Measurements from ENCODE around the gene VLDLR.

VLDLR gene

DNA sequence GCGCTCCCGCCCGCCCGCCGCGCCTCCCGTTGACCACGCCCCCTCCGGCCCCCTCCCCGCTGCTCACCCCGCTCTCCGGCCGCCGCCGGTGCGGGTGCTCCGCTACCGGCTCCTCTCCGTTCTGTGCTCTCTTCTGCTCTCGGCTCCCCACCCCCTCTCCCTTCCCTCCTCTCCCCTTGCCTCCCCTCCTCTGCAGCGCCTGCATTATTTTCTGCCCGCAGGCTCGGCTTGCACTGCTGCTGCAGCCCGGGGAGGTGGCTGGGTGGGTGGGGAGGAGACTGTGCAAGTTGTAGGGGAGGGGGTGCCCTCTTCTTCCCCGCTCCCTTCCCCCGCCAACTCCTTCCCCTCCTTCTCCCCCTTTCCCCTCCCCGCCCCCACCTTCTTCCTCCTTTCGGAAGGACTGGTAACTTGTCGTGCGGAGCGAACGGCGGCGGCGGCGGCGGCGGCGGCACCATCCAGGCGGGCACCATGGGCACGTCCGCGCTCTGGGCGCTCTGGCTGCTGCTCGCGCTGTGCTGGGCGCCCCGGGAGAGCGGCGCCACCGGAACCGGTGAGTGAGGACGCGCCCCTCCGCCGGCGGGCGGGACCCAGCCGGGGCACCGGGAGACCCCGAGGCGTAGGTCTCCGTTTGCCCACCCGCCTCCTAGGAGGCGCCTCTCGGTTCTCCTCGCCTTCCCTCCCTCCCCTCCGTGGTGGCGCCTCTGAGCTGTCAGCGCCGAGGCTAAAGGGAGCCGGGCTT lies at the start of gene VLDLR:
TSS of gene VLDLR (plus strand) at position 66 of the 739 bp plus-strand sequence. CDS start at position 469, 403 bp downstream.
- DNase-seq = peak; percentile 9

DNA sequence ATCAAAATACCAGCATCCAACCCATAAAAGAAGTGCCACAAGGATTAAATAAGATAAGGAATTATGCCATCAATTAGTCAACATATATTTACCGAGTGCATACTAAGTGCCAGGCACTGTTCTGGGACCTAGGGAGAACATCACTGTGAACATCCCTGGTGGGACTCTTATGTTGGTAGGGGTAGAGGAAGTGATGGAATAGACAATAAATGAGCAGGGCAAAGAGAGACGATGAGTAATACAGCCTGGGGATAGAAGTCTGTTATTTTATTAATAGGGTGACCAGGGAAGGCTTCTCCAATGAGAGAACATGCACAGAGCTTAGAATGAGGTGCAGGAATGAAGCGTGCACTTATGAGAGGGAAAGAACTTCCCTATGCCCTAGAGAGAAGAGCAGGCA lies 47.4 kb upstream of the VLDLR start:
- no peak for DNase-seq

DNA sequence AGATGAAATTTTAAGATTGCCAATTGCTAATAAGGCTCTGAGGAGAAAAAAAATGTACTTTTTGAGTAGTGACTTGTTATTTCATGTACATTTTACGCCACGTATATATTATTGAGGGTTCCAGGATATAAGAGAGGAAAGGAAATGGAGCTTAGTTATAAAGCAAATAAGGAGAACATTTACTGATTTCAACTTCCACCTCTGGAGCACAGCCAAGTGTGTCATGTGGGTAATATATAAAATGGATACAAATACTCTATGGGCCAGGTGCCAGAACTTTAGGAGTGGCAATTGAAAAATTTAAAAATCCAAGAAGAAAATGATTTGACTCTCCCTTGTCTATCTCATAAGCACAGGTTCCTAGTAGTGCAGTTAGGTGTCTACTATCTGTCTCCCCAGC lies 45.0 kb upstream of the VLDLR start:
- DNase-seq = no peak

DNA sequence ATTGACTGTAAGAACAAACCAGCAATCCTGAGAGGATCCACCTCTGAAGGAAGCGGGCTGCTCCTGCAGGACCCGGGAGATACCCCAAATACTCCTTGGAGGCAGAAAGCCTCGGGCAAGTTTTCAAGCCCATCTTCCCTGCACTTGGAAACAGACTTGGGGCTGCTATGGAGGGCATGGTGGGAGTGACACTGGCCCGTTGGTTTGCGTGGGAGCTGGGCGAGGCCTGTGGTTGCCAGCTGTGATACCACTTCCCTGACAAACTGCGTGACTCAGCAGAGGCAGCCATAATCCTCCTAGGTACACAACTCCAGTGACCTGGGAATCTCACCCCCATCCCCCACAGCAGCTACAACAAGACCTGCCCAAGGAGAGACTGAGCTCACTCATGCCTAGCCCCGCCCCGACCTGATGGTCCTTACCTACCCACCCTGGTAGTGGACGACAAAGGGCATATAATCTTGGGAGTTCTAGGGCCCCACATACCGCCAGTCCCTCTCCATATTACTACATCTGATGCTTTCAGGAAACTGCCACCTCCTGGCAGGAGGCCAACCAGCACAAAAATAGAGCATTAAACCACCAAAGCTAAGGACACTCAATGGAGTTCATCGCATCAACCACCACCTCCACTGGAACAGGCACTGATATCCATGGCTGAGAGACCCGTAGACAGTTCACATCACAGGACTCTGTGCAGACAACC lies 38.1 kb upstream of the VLDLR start:
- DNase-seq = no peak

- DNase-seq = no peak
Measured at GRCh38 chr9:2591967-2592366, 29.6 kb upstream of the VLDLR start.

DNA sequence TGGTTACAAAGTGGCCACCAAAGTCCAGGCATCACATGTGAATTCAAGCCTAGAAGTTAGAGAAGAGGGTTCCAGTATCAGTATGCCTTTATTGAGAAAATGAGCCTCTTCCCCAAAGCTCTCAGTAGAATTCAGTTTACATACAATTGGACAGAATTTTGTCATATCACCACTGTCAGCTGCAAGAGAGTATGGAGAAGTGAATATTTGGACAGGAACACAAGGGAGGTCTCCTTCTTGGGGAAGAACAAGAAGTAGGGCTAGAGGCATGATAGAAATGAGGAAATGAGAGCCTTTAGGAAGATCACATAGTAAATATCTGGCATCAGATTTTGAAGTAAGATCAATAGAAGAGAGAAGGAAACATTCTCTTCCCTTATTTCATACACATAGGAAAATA lies 27.8 kb upstream of the VLDLR start:
- no peak for DNase-seq

- DNase-seq = no peak
Measured at GRCh38 chr9:2595973-2596372, 25.6 kb upstream of the VLDLR start.

GRCh38 chr9:2597483-2597882 lies 24.1 kb upstream of the VLDLR start:
- DNase-seq = no peak

DNA sequence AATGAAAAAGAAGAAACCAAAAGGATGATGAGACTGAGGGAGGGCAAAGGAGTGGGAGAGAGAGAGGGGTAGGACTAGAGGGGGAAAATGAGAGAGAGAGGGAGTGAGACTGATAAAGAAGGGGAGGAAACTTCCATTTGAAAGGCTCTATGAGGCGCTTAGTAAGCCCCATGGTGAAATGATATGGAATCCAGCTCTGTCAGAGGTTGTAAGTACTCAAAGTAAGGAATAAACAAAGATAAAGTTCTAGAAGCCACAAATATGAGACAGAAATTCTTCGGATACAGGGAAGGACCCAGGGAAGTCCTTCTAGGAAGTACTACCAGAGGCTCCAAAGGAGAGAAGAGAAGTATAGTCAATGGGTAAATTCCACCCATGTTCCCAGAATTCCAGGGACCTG lies 21.7 kb upstream of the VLDLR start:
- no peak for DNase-seq

DNA sequence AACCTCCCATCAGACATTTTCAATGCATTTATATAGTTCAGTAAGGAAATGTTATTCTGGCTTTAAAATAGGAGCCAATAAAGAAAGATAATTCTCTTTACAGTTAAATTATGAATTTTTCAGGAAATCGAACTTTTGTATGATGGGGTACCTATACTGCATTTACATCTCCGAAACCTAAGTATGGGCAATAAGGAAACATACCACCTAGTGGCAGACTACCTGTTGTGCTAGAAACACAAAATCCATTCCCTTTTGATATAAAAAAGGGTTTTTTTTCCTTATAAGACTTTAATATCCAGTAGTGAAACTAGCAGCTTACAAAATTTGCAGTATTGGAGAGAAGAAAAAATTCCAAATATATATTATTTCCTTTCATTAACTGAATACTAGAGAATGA lies 21.3 kb upstream of the VLDLR start:
- no peak for DNase-seq

DNA sequence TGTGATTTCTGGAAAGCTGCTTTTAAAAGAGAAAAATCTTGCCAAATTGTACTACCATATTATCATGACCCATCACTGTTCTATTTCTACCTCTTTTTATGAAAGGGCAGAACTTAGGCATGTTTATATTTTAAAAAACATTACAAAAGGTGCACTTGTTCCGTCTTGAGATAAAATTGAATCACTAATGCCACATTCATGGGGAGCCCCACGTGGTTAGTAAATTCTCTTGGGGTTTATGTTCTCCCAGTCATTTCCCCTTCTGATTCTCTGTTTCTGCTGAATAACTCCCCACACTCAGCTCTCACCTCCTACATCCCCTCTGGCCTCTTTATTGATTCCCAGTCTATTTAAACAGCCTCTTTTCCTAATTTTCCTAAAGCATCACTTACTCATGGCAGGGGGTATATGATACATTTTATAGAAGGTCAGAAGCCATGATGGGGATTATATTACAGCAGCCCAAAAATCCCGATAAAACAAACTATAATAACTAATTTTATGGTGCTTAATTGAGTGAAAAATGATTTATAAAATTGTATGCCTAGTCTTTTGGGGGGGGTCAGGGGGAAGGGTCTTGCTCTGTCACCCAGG lies 19.7 kb upstream of the VLDLR start:
- no peak for DNase-seq

DNA sequence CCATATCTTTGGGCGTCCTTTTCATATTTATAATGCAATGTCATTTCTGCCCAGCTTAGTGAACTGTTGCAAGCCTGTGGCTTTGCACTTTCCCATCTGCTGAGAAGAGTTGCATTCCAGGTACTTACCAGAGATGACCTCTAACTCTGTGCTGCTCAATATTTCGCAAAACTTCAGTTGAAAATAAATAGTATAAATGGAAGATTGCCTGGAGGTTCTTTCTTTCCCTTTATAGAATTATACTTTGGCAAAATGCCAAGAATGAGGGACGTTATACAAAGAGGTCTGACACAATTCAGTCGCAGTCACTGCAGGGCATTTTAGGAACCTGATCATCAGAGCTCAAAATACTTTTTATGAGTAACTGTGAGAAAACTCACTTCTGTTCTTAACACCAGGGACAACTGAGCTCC lies 18.9 kb upstream of the VLDLR start:
- no peak for DNase-seq

DNA sequence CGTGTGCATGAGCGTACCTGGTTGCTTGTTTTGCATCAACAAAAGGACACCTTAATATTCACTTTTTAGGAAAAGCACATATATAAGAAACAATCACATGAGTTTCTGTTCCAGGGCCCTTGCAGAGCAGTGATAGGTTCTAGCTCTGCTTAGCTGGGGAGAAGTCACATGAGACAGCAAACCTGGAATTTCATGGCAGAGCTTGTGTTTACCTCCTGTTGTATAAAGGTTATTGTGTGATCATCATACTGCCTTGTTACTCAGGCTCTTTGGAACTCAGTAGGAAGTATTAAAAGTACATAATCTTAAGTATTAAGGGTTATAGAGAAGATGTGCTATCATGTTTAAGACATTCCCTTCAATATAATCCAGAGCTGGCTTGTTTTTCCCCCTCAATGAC lies 18.0 kb upstream of the VLDLR start:
- no peak for DNase-seq

- DNase-seq = no peak
Measured at GRCh38 chr9:2605246-2605645, 16.3 kb upstream of the VLDLR start.

DNA sequence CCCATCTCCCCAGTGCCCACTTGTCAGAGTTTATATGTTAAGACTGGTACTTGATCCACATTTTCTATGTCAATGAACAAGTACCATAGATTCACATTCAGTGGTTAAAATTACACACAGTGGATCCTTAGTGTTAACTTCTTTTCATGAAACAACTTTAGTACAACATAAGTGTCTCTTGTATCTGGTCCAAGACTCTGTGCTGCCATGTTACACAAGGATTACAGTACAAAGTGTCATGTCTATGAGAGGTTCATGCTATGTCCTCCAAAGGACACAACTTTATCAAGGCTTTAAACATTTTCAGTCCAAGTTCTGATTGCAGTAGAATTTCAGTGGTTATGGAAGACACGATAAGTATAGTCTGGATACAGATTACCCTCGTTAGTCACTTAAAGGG lies 13.3 kb upstream of the VLDLR start:
- DNase-seq = no peak

DNA sequence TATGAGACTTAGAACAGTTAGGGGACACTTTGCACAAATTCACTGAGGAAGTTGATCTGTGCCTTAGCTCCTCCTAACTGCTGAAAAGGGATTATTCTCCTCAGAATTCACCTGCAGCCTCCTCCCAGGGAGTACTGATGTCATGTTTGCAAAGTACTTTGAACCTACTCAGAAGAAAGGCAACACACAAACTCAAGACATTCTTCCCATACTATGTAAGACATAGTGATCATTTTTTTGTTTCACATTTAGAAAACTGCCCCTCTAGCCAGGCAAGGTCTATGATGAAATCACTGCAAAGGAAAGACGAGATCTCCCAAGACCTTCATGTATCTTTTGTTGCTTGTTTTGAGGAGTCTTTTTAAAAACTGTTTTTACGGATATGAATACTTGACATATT lies 10.6 kb upstream of the VLDLR start:
- DNase-seq = no peak

- DNase-seq = no peak
Measured at GRCh38 chr9:2611961-2612360, 9.6 kb upstream of the VLDLR start.

- no peak for DNase-seq
Measured at GRCh38 chr9:2613730-2614271, 7.8 kb upstream of the VLDLR start.

DNA sequence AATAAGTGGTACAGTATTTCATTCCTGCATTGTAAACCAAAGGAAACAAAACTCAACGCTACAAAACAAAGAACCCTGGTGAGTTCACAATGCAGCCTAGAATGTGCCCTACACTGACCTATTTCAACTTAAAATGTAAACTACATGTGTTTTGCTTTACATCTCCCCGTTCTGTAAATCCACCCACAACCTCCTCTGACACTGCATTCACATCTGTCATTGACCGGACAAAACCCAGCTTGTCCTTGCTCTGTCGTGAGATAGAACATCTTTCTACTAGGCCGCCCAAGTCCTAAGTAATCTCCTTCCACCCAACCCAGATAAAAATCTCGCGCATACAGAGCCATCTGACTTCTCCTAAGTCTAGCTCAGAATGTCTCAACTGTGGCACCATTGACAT lies 6.1 kb upstream of the VLDLR start:
- no peak for DNase-seq

DNA sequence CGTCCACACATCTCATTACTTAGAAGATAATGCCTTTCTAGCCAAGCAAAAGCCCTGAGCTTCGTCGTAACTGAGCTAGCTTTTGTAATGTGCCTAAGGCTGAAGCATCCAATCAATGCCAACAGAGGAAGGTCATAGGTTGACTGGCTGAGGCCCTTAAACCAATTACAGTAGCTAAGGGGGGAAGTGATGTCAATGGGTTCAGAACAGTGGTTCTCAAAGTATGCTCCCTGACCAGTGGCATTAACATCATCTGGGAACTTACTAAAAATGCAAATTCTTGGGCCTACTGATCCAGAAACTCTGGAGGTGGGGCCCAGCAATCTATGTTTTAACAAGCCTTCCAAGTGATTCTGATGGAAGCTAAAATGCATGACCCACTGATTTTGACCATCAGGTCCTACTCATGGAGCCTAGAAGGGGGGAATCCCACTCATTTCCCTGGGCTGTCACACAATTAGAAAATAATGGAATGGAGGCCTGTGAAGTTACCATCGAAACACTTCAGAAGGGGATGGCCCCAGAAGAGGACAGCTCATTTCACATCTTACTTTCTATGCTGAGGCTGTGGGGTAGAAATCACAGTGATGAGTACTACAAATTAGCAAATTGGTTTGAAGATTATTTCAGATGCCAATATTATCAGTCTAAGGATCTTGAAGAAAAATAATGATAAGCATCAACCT lies 4.8 kb upstream of the VLDLR start:
- no peak for DNase-seq

DNA sequence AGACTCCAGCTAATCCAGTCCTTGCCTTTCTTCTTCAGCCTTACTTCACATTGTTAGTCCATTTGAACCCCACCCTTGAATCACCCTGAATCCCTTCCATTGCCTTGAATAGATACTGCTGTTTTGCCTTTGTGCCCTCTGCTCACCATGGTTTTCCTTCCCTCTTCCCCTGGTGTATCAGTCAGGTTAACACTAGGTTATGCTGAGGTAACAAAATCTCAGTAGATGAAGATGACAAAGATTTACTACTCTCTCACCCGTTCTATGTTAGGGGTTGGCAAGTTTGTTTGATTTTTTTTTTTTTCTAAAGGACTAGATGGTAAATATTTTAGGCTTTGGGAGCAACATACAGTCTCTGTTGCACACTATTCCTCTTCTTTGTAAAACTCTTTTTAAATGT lies 3.3 kb upstream of the VLDLR start:
- no peak for DNase-seq

DNA sequence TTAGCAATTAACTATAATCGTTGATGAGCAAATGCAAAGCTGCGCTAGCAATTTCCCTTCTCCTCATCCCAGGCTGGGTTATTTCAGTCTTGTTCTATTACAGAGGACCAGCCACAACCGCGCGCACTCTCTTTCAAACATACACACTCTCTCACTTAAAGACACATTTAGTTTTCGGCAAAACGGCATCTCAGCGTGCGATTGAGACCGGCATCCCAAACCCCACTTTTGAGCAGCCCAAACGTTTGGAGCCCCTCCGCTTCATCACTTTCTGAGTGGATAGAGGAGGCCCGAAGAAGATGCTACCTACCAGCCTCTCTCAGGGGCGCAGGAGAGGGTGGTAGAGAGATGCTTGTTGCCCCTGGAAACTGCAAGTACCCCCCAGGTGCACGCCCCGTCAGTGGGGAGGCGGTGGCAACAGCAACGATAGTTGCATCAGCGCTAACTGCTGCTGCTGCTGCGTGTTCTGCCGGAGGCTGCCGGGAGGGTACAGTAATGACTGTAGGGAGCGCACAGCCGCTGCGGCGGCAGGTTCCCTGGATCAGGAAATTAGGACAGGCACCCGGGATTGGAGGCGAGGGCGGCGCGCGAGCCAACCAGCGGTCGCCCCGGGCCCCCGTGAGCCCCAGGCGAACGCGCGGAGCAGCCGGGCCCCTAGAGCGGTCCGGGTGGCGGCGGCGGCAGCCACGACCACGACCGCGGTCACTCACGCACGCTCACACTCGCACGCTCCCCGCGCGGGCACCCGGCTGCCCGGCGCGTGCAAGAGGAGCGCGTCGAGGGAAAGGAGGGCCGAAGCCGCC lies 467 bp upstream of the VLDLR start:
- DNase-seq = peak; percentile 57

All from stimulated activated CD4-positive, alpha-beta T cell treated with anti-CD3 and anti-CD28 coated beads, Interleukin-4, amount 100 ng/mL, for 24 hours (primary cell).